ENCODE data around the gene MYH10. TPM values are rescaled to one million over a fixed set of nuclear protein-coding genes. Genes with fewer than 3 reads are reported as not detected.

Gene MYH10
- total RNA-seq, 2 donors from 2014 or later, result 23.3 to 30.3 TPM

GRCh38 chr17:8583954-8584353 is 46.6 kb downstream of the MYH10 start:
- Histone ChIP-seq H3K36me3 (replicated peaks in 1 of 2; ENCODE audit: insufficient read depth in 1 of 2, low read depth in 2 of 2) (no peaks in the 10 kb centered on the region), H3K4me3 (no peak overlapping the region), H3K27ac (no peak overlapping the region), H3K4me1 (no peaks in the 10 kb centered on the region), H3K27me3 (no peaks in the 10 kb centered on the region), H3K9me3 (no peaks in the 10 kb centered on the region)
- WGBS, 2 donors, result 93 to 94% methylated on average over 2 of the region's 2 CpGs
- intact Hi-C loops (cut with DNase I), result no loop called here
- ATAC-seq (no peak), DNase-seq (no peak)
- no peak for TF ChIP-seq POLR2A (IDR thresholded peaks at IDR 0.05)
- TF ChIP-seq CTCF (IDR thresholded peaks at IDR 0.05), result no peak

- H3K9me3 ChIP-seq, result no peaks in the 10 kb centered on the region
- no peak for ATAC-seq
- H3K4me3 ChIP-seq, result no peak overlapping the region
- TF ChIP-seq POLR2A (IDR thresholded peaks at IDR 0.05) (no peak), CTCF (IDR thresholded peaks at IDR 0.05) (no peak)
- 85 to 86% methylated on average over 5 of the region's 5 CpGs for WGBS, 2 donors
- no peak overlapping the region for H3K27ac ChIP-seq
- DNase-seq, result no peak
- H3K36me3 ChIP-seq (replicated peaks in 1 of 2; ENCODE audit: insufficient read depth in 1 of 2, low read depth in 2 of 2), result no peaks in the 10 kb centered on the region
- H3K4me1 ChIP-seq, result no peaks in the 10 kb centered on the region
- H3K27me3 ChIP-seq, result no peaks in the 10 kb centered on the region
- intact Hi-C loops (cut with DNase I), result no loop called here
These were observed 49.4 kb downstream of the MYH10 start for GRCh38 chr17:8580952-8581658.

- TF ChIP-seq POLR2A (IDR thresholded peaks at IDR 0.05) (no peak), CTCF (IDR thresholded peaks at IDR 0.05) (no peak)
- ATAC-seq (no peak), DNase-seq (no peak)
- Histone ChIP-seq H3K4me1 (no peaks in the 10 kb centered on the region), H3K27ac (no peak overlapping the region), H3K27me3 (no peaks in the 10 kb centered on the region), H3K4me3 (no peak overlapping the region), H3K9me3 (no peaks in the 10 kb centered on the region), H3K36me3 (replicated peaks in 1 of 2; ENCODE audit: insufficient read depth in 1 of 2, low read depth in 2 of 2) (no peaks in the 10 kb centered on the region)
- WGBS, 2 donors, result 87 to 92% methylated on average over 2 of the region's 2 CpGs
- intact Hi-C loops (cut with DNase I), result no loop called here
These were observed 52.7 kb downstream of the MYH10 start for GRCh38 chr17:8577868-8578267.

GRCh38 chr17:8576559-8577294 is 53.8 kb downstream of the MYH10 start:
- TF ChIP-seq CTCF (IDR thresholded peaks at IDR 0.05) (no peak), POLR2A (IDR thresholded peaks at IDR 0.05) (no peak)
- Histone ChIP-seq H3K27me3 (no peaks in the 10 kb centered on the region), H3K36me3 (replicated peaks in 1 of 2; ENCODE audit: insufficient read depth in 1 of 2, low read depth in 2 of 2) (no peaks in the 10 kb centered on the region), H3K4me1 (no peaks in the 10 kb centered on the region), H3K9me3 (no peaks in the 10 kb centered on the region), H3K4me3 (no peak overlapping the region), H3K27ac (no peak overlapping the region)
- no peak for DNase-seq
- no peak for ATAC-seq
- WGBS, 2 donors, result 82 to 93% methylated on average over 3 of the region's 3 CpGs
- intact Hi-C loops (cut with DNase I), result no loop called here

Data from body of pancreas (tissue), 4 donors.